Hepatocyte (in vitro differentiated cells): ENCODE data around the gene METTL25B. TPM values are rescaled to one million over a fixed set of nuclear protein-coding genes. Genes with fewer than 3 reads are reported as not detected.

Experiments
- DNase-seq: peaks from one replicate; pipeline ENCODE4 v3.0.0-alpha.2; 2016; ENCODE audit warnings: low spot score
- H2AFZ ChIP-seq: fragments of 200-600 bp; sonication (generic); 2 replicates; pipeline ENCODE4 v1.6.0; 2016; ENCODE audit warnings: antibody characterized with exemption, mild to moderate bottlenecking
- H3K27ac ChIP-seq: fragments of 200-600 bp; sonication (generic); 2 replicates; pipeline ENCODE4 v1.5.1; 2016; ENCODE audit warnings: mild to moderate bottlenecking
- H3K27me3 ChIP-seq: fragments of 200-600 bp; sonication (generic); 2 replicates; pipeline ENCODE4 v1.6.1; 2016
- H3K36me3 ChIP-seq: fragments of 200-600 bp; sonication (generic); replicated peaks from 2 replicates; pipeline ENCODE4 v1.5.1; 2016; ENCODE audit warnings: low read depth; ENCODE audit not compliant: insufficient read depth
- H3K4me1 ChIP-seq: fragments of 200-600 bp; sonication (generic); 2 replicates; pipeline ENCODE4 v1.5.1; 2016; ENCODE audit warnings: mild to moderate bottlenecking, moderate library complexity; ENCODE audit not compliant: insufficient read depth
- H3K4me2 ChIP-seq: fragments of 200-600 bp; sonication (generic); 2 replicates; pipeline ENCODE4 v1.6.0; 2016
- H3K4me3 ChIP-seq: fragments of 200-600 bp; sonication (generic); 2 replicates; pipeline ENCODE4 v1.5.1; 2016; ENCODE audit warnings: mild to moderate bottlenecking
- H3K79me2 ChIP-seq: fragments of 200-600 bp; sonication (generic); 2 replicates; pipeline ENCODE4 v1.6.0; 2017; ENCODE audit warnings: mild to moderate bottlenecking
- H3K9me2 ChIP-seq: fragments of 200-600 bp; sonication (generic); replicated peaks from 2 replicates; pipeline ENCODE4 v1.6.0; 2017; ENCODE audit warnings: mild to moderate bottlenecking; ENCODE audit not compliant: insufficient read depth
- H3K9me3 ChIP-seq: fragments of 200-600 bp; sonication (generic); 2 replicates; pipeline ENCODE4 v1.5.1; 2016; ENCODE audit warnings: low read depth, mild to moderate bottlenecking
- H4K20me1 ChIP-seq: fragments of 200-600 bp; sonication (generic); 2 replicates; pipeline ENCODE4 v1.6.0; 2016; ENCODE audit warnings: mild to moderate bottlenecking; ENCODE audit not compliant: insufficient read depth, poor library complexity, severe bottlenecking
- CTCF ChIP-seq: fragments of 200-600 bp; sonication (generic); IDR thresholded peaks from 2 replicates; pipeline ENCODE4 v1.5.1; 2016; ENCODE audit warnings: antibody characterized with exemption, mild to moderate bottlenecking; ENCODE audit not compliant: poor library complexity
- EZH2 ChIP-seq: fragments of 200-600 bp; sonication (generic); IDR thresholded peaks from 2 replicates; pipeline ENCODE4 v1.6.1; 2016; ENCODE audit warnings: antibody characterized with exemption, mild to moderate bottlenecking, borderline replicate concordance
- EZH2phosphoT487 ChIP-seq: fragments of 200-600 bp; sonication (generic); IDR thresholded peaks from one replicate; pipeline ENCODE4 v1.6.1; 2018; ENCODE audit warnings: antibody characterized with exemption, mild to moderate bottlenecking, low read depth, moderate library complexity; ENCODE audit not compliant: unreplicated experiment, severe bottlenecking
- WGBS: methylation state at CpG from one replicate; pipeline ENCODE4 v1.1.6; 2016; ENCODE audit warnings: low lambda C conversion rate; ENCODE audit errors: missing lambda C conversion rate; 5-methylcytosine and 5-hydroxymethylcytosine counted together
- polyA plus RNA-seq: library from polyadenylated mRNA; unstranded; fragments of >200 nt; fragmentation: Nextera tagmentation; extraction: Ambion mirVana; gene quantifications from 2 replicates; pipeline ENCODE4 v1.2.1, GENCODE V29; 2016
- total RNA-seq: library from RNA; depleted of rRNA; stranded (reverse); fragments of >200 nt; gene quantifications from 2 replicates; pipeline ENCODE4 v1.2.3, GENCODE V29; 2014

The METTL25B gene
- total and polyA plus RNA-seq, 2 experiments from 2014 or later: 20.6 to 24.7 TPM

- Histone ChIP-seq H3K9me2 (no peaks in the 10 kb centered on the region), H3K79me2 (peaks cover 33% of the 10 kb centered on the region), H4K20me1 (peaks cover 23% of the 10 kb centered on the region), H3K4me3 (no peak overlapping the region), H3K27me3 (no peaks in the 10 kb centered on the region), H3K36me3 (no peaks in the 10 kb centered on the region), H3K4me1 (peaks cover 14% of the 10 kb centered on the region), H2AFZ (no peak overlapping the region), H3K27ac (no peak overlapping the region), H3K4me2 (no peak overlapping the region), H3K9me3 (no peaks in the 10 kb centered on the region)
- TF ChIP-seq EZH2phosphoT487 (no peak), CTCF (no peak), EZH2 (no peak)
- 88% methylated on average over 4 of the region's 4 CpGs for WGBS
- no peak for DNase-seq
Observed at GRCh38 chr1:156721535-156721934, 6.7 kb upstream of the METTL25B start.

DNA sequence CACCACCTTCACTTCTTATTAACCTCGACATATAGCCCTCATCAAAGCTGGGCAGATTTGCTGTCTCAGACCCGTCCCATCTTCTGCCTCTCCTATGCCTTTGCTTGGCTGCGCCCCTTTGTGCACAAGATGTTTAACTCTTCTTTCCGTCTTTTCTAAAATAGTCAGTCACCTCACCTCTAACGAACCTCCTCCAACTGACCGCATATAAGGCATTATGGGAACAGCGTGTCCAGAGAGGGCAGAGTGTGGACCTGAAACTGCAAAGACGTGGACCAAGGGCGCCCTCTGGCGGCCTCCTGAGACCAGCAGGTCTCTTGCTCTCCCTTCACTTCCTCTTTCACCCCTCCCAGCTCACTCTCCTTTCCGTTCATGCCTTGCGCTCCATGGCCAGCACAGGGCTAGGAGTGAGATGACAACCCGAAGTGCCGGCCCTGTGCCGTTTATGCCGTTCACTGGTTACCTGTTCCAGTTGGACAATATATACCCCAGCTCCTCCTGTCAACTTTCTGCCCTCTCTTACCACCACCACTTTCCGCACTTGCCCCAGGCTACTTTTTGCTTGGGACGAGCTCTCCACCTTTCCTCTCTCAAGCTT is 2.5 kb upstream of the METTL25B start:
- Histone ChIP-seq H3K9me3 (no peaks in the 10 kb centered on the region), H3K27ac (no peak overlapping the region), H3K9me2 (no peaks in the 10 kb centered on the region), H2AFZ (no peak overlapping the region), H3K4me3 (peak overlapping the region; percentile 4), H3K4me2 (peak overlapping the region; percentile 89), H3K79me2 (peaks cover 67% of the 10 kb centered on the region), H3K4me1 (peaks cover 35% of the 10 kb centered on the region), H3K27me3 (no peaks in the 10 kb centered on the region), H4K20me1 (peaks cover 28% of the 10 kb centered on the region), H3K36me3 (no peaks in the 10 kb centered on the region)
- peak; percentile 94 for DNase-seq
- TF ChIP-seq EZH2 (no peak), CTCF (peak; percentile 97), EZH2phosphoT487 (no peak)
- WGBS: 17% methylated on average over 18 of the region's 18 CpGs

GRCh38 chr1:156726549-156727226 is 1.6 kb upstream of the METTL25B start:
- peaks cover 28% of the 10 kb centered on the region for H4K20me1 ChIP-seq

More at GRCh38 chr1:156726549-156727226, 1.6 kb upstream of the METTL25B start:
- peak; percentile 77 for DNase-seq
- H3K4me2 ChIP-seq: peak overlapping the region; percentile 89
- no peaks in the 10 kb centered on the region for H3K9me3 ChIP-seq
- H3K4me1 ChIP-seq: peaks cover 35% of the 10 kb centered on the region
- no peak overlapping the region for H2AFZ ChIP-seq
- peak overlapping the region; percentile 4 for H3K4me3 ChIP-seq
- H3K27ac ChIP-seq: no peak overlapping the region
- 57% methylated on average over 15 of the region's 15 CpGs for WGBS
- no peaks in the 10 kb centered on the region for H3K9me2 ChIP-seq
- H3K36me3 ChIP-seq: no peaks in the 10 kb centered on the region
- H3K79me2 ChIP-seq: peaks cover 71% of the 10 kb centered on the region
- no peaks in the 10 kb centered on the region for H3K27me3 ChIP-seq
- TF ChIP-seq EZH2 (no peak), CTCF (peak; percentile 63)
